GM19025 (cell line): ENCODE results near the gene ANKRD13D.
"Not testable (repeated sequence)": the region's sequence is repeated elsewhere in the genome, so short reads cannot be mapped to it uniquely, and the experiment has no call there.

Experiments used
- ATAC-seq: cut with Tn5 transposase; IDR thresholded peaks from one replicate; pipeline ENCODE4 v1.9.1; 2021; ENCODE audit warnings: mild to moderate bottlenecking, low read depth, moderate library complexity; ENCODE audit not compliant: unreplicated experiment

The ANKRD13D gene

DNA sequence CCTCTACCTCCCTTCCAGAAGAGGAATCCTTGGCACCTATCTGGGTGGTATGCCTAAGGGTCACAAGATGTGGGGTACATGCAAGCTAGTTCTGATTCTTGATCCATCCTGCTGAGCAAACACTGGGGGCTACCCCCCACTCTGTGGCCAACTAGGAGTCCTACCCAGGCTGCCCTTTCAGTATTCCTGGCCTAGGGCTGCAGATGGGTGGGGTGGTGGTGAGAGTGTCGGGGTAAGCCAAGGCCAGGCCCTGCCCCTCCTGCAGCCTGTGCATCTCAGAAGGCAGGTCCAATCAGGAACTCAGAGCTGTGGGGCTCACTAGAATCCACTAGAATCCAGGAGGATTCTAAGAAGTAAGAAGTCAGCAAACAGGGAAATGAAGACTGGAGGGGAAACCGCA, 25.1 kb downstream of the ANKRD13D start:
- ATAC-seq, result no peak

DNA sequence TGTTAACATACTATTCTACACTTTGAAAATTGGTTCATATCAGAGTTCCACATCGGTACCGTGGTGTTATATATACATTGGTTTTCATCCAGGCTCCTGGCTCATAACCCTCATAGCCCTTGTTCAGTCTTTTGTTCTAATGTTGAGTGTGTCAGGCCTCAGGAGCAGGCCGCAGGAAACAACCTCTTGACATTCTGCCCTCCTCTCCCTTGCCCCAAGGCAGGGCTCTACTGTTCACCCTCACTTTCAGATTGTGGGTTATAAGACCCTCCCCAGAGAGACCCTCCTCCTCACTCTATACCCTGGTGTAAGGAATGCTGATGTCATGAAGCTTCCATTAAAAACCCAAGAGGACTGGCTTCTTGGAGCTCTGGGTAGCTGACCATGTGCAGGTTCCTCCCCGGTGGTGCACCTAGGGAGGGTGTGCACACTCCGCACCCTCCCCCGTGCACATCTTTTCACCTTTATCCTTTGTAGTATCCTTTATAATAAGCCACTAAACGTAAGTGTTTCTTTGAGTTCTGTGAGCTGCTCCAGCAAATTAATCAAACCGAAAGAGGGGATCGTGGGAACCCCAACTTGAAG, 26.3 kb downstream of the ANKRD13D start:
- no peak for ATAC-seq

DNA sequence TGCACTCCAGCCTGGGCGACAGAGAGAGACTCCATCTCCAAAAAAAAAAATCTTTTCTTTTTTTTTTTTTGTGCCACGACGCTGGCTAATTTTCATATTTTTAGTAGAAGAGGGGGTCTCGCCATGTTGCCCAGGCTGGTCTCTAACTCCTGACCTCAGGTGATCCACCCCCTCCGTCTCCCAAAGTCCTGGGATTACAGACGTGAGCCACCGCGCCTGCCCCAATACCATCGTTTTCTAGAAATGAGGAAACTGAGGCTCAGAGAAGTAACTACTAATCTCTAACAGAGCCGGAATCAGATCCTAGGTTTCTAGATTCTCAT, 27.7 kb downstream of the ANKRD13D start:
- no peak for ATAC-seq

DNA sequence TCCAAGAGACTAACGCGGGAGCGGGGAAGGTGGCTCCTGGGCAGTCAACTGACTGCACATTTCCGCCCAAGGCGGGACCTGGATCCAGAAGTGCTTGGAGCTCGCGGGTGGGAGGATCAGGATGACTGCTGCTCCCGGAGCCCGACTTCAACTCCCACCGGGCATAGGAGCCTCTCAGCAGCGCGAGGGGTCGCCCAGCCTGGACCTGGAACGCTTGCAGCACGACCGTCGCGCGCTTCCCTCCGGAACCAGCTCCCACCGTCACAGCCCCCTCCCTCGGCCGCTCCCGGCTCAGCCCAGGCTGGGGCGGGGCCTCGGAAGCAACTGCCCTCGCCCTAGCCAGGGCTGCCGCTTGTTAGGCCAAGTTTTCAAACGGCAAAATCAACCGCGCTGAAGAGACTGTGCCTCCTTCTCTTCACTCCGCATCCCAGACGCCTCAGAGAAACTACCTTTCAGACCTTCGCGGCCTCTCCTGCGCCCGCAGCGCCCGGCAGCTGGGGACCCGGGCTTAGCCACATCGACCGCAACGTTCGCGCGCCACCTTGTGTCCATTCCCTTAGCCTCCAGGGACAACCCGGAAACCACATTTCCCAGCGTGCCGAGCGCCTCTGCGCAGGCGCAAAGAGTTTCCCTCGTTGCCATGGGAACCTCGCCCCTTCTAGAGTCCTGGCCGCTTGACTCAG, 28.2 kb downstream of the ANKRD13D start:
- ATAC-seq, result peak; percentile 76

DNA sequence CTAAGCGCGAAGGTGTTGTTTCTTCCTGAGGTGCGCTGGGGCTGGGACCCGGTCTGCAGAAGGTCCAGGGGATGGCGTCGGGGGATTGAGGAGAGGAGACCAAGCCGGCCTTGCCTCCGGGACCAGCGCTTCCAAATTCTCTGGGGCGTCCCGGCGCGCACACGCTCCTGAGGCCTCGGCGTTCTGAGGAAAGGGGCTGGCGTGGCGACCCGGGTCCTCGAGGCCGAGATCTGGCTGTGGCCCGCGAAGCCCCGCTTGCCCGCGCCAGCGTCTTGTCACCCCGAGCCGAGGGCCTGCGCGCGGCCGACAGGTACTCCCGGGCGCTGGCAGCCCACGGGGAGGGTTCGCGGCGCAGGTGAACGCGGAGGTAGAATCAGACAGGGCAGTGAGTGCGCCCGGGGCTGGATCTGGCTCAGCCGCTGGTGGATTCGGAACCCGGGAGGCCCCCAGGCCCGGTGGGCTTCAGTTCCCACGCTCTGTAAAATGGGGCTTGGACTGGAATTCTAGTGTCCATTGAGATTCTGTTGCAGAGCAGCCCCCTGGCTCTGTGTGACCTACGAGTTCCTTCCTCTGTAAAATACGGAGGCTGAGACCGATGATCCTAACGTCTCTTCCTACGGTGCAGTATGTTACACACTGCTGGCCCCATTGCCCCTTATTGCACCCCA, 28.9 kb downstream of the ANKRD13D start:
- ATAC-seq, result no peak

DNA sequence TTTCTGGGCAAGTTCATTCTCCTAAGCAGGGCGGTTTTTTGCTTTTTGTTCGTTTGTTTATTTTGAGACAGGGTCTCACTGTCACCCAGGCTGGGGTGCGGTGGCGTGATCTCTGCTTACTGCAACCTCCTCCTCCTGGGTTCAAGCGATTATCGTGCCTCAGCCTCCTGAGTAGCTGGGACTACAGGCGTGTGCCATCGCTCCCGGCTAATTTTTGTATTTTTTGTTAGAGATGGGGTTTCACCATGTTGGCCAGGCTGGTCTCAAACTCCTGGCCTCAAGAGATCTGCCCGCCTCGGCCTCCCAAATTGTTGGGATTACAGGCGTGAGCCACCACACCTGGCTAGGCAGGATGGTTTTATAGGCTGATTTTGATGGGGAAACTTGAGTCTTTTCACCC, 29.8 kb downstream of the ANKRD13D start:
- not testable (repeated sequence) for ATAC-seq

DNA sequence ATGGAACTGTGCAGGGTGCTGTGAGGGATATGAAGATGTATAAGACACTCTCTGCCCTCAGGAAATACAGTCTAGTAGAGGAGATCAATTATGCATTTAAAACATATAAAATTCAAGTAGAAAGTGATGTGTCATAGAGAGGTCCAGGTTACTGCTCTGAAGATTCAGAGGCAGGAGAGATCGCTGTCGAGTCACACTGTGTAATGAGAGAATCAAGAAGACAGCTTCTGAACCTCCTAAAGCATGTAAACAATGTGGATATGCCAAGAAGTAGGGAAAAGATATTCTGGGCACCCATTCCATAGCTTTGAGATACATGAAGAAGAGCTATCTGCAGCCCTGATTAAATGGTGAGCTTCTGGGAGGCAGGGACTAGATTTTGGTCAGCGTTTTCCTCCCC, 30.9 kb downstream of the ANKRD13D start:
- ATAC-seq, result no peak

DNA sequence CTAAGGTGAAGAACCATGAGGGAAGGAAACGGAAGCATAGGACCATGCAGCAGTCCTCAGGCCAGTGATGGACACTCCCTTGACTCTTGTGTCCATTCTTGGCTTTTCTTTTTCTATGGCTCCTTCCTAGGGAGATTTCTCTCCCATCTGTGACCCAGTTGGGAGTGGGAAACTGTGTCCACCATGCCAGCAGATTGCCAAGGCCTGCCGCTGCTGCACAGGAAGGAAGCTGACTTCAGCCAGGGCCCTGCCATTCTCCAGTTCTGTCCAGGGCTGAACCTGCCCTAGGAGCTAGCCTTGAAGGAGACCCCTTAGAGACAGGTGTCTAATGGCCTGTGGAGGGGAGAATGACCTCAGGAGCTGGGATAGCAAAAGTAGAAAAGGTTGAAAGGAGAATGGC, 31.6 kb downstream of the ANKRD13D start:
- ATAC-seq, result no peak

DNA sequence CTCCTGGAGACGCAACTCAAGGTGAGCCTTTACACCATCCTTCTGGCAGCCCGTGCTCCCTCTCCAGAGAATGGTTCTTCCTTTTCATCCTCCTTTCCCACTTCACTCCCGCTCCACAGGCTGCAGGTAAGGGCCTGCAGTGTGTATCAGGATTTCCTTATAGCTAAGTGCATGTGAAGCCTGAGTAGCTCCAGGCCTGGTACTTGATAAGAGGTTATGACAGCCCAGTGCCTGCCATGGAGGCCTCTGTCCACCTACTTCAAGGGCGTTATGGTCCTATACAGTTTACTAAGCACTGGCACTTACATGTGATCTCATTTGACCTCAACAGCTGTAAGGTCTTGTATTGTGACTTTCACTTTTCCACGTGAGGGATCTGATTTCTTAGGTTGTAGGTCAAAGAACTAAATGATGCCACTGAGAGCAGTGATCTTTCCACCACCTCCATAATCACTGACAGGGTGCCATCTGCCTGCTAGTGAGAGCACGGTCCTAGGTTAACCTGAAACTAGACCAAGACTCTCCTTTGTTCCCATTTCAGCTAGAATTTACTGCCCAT, 32.3 kb downstream of the ANKRD13D start:
- ATAC-seq, result no peak

DNA sequence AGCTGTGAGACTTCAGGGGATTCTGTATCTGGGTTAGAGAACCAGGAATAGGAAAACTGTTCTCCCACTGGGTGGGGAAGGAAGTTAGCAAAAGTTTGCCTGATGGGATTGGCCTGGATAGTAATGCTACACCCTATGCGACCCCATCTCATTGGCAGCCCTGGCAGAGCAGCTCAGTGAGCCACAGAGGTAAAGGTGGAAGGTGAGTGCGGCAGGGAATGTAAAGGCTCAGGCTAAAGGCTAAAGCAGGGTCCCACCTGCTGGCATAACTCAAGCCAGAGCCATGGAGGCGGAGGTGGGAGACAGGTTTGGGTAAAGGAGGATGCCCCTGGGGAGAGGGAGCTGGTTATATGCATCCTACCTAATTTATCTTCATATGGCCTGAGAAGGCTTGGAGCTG, 32.9 kb downstream of the ANKRD13D start:
- no peak for ATAC-seq

DNA sequence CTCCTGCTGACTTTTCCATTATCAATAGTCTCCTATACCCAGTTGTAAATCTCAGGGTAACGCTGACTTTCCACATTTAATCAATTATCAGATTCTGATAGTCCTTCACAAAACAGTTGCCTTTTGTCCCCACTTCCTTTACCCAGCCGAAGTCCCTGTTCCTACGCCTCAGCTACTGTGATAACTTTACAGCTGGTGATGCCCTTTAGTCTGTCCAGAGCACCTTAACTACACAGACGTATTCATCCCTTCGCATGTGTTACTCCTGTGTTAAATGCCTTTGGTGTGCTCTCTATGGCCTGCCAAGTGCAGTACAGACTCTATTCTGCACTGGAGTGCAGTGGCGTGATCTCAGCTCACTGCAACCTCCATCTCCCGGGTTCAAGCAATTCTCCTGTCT, 34.4 kb downstream of the ANKRD13D start:
- no peak for ATAC-seq

DNA sequence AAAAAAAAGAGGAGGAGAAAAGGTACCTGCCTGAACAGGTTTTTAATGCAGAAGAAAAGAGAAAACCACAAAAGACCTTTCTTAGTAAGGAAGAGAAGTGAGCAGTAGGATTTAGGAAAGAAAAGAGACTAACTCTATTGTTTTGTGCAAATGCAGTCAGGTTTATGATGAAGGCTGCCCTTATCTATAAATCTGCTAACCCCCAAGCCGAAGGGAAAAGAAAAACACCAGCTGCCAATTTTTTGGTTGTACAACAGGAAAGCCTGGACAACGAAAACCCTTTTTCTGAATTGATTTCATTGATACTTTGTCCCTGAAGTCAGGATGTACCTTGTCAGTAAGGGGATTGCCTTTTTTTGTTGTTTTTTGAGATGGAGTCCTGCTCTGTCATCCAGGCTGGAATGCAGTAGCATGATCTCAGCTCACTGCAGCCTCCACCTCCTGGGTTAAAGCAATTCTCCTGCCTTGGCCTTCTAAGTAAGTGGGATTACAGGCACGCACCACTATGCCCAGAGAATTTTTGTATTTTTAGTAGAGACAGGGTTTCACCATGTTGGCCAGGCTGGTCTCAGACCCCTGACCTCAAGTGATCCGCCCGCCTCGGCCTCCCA, 43.1 kb downstream of the ANKRD13D start:
- ATAC-seq, result no peak

DNA sequence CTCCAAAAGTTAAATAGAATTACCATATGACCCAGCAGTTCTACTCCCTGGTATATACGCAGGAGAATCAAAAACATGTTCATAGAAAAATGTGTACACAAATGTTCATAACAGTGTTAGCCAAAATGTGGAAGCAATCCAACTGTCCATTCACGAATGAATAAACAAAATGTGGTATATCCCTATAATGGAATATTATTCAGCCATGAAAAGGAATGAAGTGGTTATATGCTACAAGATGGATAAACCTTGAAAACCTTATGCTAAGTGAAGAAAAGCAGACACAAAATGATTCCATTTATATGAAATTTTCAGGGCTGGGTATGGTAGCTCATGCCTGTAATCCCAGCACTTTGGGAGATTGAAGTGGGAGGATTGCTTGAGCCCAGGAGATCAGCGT, 48.2 kb downstream of the ANKRD13D start:
- ATAC-seq, result no peak

DNA sequence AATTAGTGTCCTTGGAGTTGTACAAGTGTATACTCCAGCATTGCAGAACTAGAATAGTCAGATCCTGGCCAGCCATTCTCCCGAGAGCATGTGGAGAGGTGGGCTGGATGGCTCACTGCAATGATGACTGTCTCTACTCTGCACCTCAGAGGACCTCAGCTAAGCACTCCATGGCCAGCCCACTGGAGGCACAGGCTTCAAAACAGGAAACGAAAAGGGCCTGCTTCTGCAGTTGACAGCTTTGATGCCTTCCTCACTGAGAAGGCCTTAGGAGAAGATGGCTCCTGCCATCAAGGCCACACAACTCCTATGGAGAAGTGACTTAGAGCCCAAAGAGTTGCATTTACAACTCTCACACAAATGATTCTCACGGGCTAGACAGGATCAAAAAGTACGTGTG, 55.2 kb downstream of the ANKRD13D start:
- no peak for ATAC-seq

DNA sequence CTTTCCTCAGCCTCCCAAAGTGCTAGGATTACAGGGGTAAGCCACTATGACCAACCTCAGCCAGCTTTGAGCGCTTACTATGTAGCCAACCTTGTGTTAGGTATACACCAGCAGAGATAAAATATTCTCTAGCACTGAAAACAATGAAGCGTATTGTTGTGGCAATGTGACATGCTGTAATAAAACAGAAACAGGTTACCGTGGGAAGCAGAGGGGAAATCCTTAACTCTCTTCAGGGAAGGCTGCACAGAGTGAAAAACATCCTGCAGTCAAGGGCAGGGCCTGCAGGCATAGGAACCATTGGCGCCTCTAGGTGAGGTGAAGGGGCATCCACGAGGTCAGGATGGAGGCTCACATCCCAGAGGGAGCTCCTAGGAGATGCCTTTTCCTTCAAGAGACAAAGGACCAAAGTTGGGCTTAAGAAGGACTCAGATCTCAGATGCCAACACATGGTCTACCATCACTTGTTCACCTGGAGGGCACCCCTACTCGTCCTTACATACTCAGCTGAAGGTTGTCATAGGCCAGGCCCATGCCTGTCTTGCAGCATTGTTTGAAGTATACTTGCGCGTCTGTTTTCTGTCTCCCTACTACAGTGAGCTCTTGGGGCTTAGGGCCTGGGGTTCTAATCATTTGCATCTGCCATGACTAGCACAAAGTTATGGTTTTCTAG, 56.3 kb downstream of the ANKRD13D start:
- no peak for ATAC-seq

DNA sequence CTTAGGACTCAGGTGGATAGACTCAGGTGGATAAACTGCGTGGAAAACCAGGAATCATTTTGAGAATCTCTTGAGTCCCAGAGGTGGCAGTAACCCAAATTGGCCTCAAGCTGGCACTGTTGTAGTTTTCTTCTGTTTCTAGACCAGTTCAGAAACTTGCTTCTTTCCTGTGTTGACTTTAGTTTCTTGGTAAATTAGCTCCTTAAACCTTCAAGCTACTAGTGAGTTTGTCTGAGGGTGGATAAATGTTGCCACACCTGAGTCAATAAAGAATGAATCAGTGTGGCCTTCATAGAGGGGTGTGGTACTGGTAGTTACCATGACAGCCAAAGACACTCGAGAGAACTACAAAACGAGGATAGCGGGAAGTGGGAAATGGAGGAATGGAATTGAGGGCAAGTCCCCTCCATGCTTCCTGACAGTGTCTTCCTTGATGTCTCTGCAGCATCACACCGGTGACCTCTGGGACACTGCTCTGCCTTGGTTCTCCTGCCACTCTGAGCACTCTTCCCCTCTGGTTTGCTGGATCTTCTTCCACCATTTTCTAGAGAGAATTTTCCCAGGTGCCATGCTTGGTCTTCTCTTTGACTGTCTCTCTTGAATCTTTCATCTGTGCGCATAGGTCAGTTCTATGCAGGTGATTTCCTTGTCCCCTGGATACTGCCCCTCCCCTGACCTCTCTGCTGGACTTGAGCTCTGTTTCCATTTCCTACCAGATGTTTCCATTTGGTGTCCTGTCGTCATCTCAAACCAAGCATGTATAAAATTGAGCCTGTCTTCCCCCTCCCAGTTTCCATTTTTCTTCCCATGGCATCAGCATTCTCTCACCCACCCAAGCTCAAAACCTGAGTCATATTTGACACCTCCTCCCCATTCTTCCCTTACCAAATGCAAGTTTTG, 57.1 kb downstream of the ANKRD13D start:
- no peak for ATAC-seq

DNA sequence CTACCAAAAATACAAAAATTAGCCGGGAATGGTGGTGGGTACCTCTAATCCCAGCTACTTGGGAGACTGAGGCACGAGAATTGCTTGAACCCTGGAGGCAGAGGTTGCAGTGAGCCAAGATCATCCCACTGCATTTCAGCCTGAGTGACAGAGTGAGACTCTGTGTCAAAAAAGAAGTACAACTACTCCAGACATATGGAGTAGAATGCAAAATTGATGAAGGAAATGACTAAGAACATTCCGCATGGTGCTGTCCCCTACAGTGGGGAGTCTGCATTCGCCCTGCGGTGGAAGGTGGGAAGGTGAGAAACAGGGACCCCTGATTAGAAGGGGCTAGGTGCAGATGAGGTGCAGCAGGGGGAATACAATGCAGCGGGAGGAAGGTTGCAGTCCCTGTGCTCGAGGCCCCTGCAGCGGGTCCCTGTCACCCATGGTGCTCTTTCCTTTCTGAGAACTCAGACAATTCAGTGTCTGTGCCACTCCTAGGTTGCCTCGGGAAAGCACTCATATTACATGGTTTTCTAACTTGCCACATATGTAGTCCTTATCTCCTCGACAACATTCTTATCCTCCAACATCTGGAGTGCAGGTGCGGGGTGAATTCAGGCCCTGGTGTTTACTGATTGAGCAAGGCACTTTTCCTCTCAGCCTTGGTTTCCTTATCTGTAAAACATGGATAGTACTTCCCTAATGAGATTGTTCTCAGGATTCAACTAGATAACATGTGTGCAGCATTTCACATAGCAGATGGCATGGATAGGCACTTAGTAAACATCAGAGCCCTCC, 59.1 kb downstream of the ANKRD13D start:
- ATAC-seq, result no peak

DNA sequence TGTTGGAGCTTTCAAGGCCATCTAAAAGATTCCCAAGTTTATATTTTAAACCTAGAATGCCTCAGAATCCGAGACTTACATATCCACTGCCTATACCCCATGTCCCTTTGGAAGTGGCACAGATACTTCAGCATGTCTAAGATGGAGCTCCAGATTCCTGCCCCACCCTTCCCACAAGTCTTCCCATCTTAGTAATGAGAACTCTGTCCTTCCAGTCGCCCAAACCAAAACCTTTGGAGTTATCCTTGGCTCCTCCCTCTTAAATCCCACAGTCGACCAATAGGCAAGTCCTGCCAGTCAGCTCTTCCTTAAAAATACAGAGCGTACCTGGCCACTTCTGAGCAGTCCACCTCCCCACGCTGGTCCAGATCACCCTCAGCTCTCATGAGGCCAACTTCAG, 59.9 kb downstream of the ANKRD13D start:
- ATAC-seq, result no peak

DNA sequence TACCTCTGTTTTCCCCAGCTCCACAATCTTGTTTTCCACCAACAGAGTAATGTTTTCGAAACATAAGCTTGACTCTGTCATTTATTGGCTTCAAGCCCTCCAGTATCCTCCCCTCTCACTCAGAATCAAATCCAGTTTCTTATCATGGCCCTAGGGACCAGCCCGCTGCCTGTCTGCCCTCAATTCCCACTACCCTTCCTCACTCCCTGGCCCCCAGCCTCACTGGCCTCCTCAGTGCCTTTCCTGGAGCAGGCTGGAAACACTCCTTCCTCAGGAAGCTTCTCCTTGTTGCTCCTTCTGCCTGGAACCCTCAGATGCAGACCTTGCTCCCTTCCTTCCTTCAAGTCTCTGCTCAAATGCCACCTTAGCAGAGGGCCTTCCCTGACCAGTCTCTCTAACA, 60.4 kb downstream of the ANKRD13D start:
- ATAC-seq, result no peak
